Testis (tissue), 3 donors: ENCODE results near the gene USP47. TPM values are rescaled to one million over a fixed set of nuclear protein-coding genes. Genes with fewer than 3 reads are reported as not detected.
"Not testable (repeated sequence)": the region's sequence is repeated elsewhere in the genome, so short reads cannot be mapped to it uniquely, and the experiment has no call there.

Source experiments
- DNase-seq: peaks from one replicate; pipeline ENCODE4 v3.0.0-alpha.2; 2019
- H3K27ac ChIP-seq, 2 donors: fragments of 200-600 bp; sonication (generic); one replicate each; pipeline ENCODE4 v1.5.1; 2019
- H3K27me3 ChIP-seq: fragments of 200-600 bp; sonication (generic); one replicate; pipeline ENCODE4 v1.5.1; 2019
- H3K36me3 ChIP-seq: fragments of 200-600 bp; sonication (generic); one replicate; pipeline ENCODE4 v1.5.1; 2017; ENCODE audit warnings: low read depth; ENCODE audit errors: missing control alignments
- H3K4me1 ChIP-seq: fragments of 200-600 bp; sonication (generic); one replicate; pipeline ENCODE4 v1.5.1; 2019
- H3K4me3 ChIP-seq, 2 donors: fragments of 200-600 bp; sonication (generic); one replicate each; pipeline ENCODE4 v1.5.1; 2017 to 2019
- H3K9me3 ChIP-seq: fragments of 200-600 bp; sonication (generic); one replicate; pipeline ENCODE4 v1.5.1; 2017
- CTCF ChIP-seq, 3 experiments: fragments of 450-650 bp in 2 of 3; fragments of 200-600 bp in 1 of 3; sonication (generic) in 1 of 3; IDR thresholded peaks; one replicate each; pipeline ENCODE4 v1.5.1; 2016 to 2019; ENCODE audit warnings: antibody characterized with exemption in 3 of 3, mild to moderate bottlenecking in 2 of 3, moderate library complexity in 1 of 3
- POLR2A ChIP-seq: fragments of 450-650 bp; IDR thresholded peaks from one replicate; pipeline ENCODE4 v1.6.1; 2017; ENCODE audit warnings: antibody characterized with exemption, mild to moderate bottlenecking, moderate library complexity
- WGBS, 2 donors: methylation state at CpG; one replicate each; pipeline ENCODE4 v1.1.5; 2018; 5-methylcytosine and 5-hydroxymethylcytosine counted together
- intact Hi-C: fragments of 100-400 bp; cut with DNase I; formaldehyde crosslinking; loops from one replicate; pipeline ENCODE4 v1.15.1; 2023; ENCODE audit warnings: low total_unique reads
- polyA plus RNA-seq: library from polyadenylated mRNA; stranded (reverse); fragments of 350-450 nt; fragmentation: Illumina TruSeq; extraction: RNeasy Lipid Tissue Mini Kit (QIAGEN cat#74804); gene quantifications from one replicate; pipeline ENCODE4 v1.2.3, GENCODE V29; 2014; ENCODE audit warnings: low read depth, low replicate concordance; ENCODE audit not compliant: insufficient read depth
- total RNA-seq, 2 donors: library from RNA; depleted of rRNA; stranded (reverse); fragments of >200 nt; gene quantifications; one replicate each; pipeline ENCODE4 v1.2.3, GENCODE V29; 2016

The USP47 gene
- total and polyA plus RNA-seq, 3 donors from 2014 or later = 35.1 to 111 (median 102) TPM

- Histone ChIP-seq H3K9me3 (no peaks in the 10 kb centered on the region), H3K27me3 (no peaks in the 10 kb centered on the region), H3K4me3 (no peak overlapping the region), H3K36me3 (no peaks in the 10 kb centered on the region), H3K27ac (no peak overlapping the region), H3K4me1 (no peaks in the 10 kb centered on the region)
- intact Hi-C loops = no loop called here
- no peak for TF ChIP-seq CTCF (IDR thresholded peaks at IDR 0.05)
- no peak for TF ChIP-seq POLR2A
- DNase-seq = no peak
- WGBS, 2 donors = 88 to 92% methylated on average over 7 of the region's 7 CpGs
Measured at GRCh38 chr11:11827272-11827671, 14.5 kb upstream of the USP47 start.

- H3K27ac ChIP-seq, H3K9me3 ChIP-seq, H3K36me3 ChIP-seq, H3K27me3 ChIP-seq, DNase-seq, H3K4me1 ChIP-seq, intact Hi-C loops, H3K4me3 ChIP-seq: not testable (repeated sequence)
- 84 to 90% methylated on average over 7 of the region's 7 CpGs for WGBS, 2 donors
Measured at GRCh38 chr11:11831406-11831805, 10.4 kb upstream of the USP47 start.

- no peak for TF ChIP-seq CTCF (IDR thresholded peaks at IDR 0.05)
- no peak for TF ChIP-seq POLR2A
- 96 to 98% methylated on average over 2 of the region's 2 CpGs for WGBS, 2 donors
- H3K27me3 ChIP-seq = no peaks in the 10 kb centered on the region
- no peak overlapping the region for H3K27ac ChIP-seq
- intact Hi-C loops = no loop called here
- peaks cover 6% of the 10 kb centered on the region for H3K4me1 ChIP-seq
- no peak for DNase-seq
- no peaks in the 10 kb centered on the region for H3K9me3 ChIP-seq
- no peak overlapping the region for H3K4me3 ChIP-seq
- no peaks in the 10 kb centered on the region for H3K36me3 ChIP-seq
Measured at GRCh38 chr11:11836676-11837231, 5.0 kb upstream of the USP47 start.

- Histone ChIP-seq H3K27ac (no peak overlapping the region), H3K36me3 (no peaks in the 10 kb centered on the region), H3K4me1 (peaks cover 13% of the 10 kb centered on the region), H3K4me3 (no peak overlapping the region), H3K27me3 (no peaks in the 10 kb centered on the region), H3K9me3 (no peaks in the 10 kb centered on the region)
- DNase-seq = no peak
- intact Hi-C loops = no loop called here
- TF ChIP-seq CTCF (IDR thresholded peaks at IDR 0.05) (no peak), POLR2A (no peak)
Measured at GRCh38 chr11:11839718-11840117, 2.1 kb upstream of the USP47 start.

GRCh38 chr11:11841116-11841722 is 553 bp upstream of the USP47 start:
- peaks cover 25% of the 10 kb centered on the region for H3K4me1 ChIP-seq

More at GRCh38 chr11:11841116-11841722, 553 bp upstream of the USP47 start:
- intact Hi-C loops = no loop called here
- Histone ChIP-seq H3K4me3 (peak overlapping the region; percentile 83 to 89), H3K36me3 (no peaks in the 10 kb centered on the region), H3K27ac (peak overlapping the region; percentile 98 to 100), H3K27me3 (no peaks in the 10 kb centered on the region), H3K9me3 (no peaks in the 10 kb centered on the region)
- DNase-seq = peak; percentile 79
- TF ChIP-seq CTCF (IDR thresholded peaks at IDR 0.05) = no peak
- no peak for TF ChIP-seq POLR2A
- 1 to 3% methylated on average over 21 of the region's 21 CpGs for WGBS, 2 donors
